ENCODE data around the gene SLC6A5.
"Not testable (repeated sequence)": the region's sequence is repeated elsewhere in the genome, so short reads cannot be mapped to it uniquely, and the experiment has no call there.

The SLC6A5 gene

DNA sequence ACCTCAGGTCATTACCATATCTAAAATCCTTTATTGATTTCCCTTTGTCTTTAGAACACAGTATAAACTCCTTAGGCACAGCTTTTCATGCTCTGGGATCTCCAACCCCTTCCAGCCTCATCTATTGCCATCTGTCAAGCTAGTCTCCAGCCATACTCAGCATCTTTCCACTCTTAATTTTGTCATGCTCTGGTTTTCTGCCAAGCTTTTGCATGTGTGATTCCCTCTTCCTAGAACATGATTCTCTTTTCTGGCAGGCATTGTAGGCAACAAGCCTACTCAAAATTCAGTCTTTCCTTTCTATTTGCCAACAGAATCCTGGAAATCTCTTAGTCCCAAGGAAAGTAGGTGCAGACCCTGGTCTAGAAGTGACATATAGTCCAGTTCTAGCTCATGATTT, 35.5 kb upstream of the SLC6A5 start:
- Histone ChIP-seq H4K20me1 (ENCODE audit: control insufficient read depth, insufficient read depth, low read depth, low read length) (no peaks in the 10 kb centered on the region), H3F3A (ENCODE audit: control insufficient read depth, insufficient read depth) (no peaks in the 10 kb centered on the region), H3K27me3 (ENCODE audit: control insufficient read depth, low read length) (peaks cover 4% of the 10 kb centered on the region; the same call in 1 of the 2 replicates), H3K4me1 (ENCODE audit: control insufficient read depth, low read length) (no peaks in the 10 kb centered on the region), H3K4me3 (ENCODE audit: low read length) (no peak overlapping the region), H3K4me2 (ENCODE audit: low read length) (no peak overlapping the region), H3K36me3 (ENCODE audit: control insufficient read depth, low read length) (no peaks in the 10 kb centered on the region), H3K9me3 (ENCODE audit: control insufficient read depth, insufficient read depth, low read length) (no peaks in the 10 kb centered on the region), H3K27ac (ENCODE audit: low read depth, low read length) (no peak overlapping the region), H3K9me2 (replicated peaks; ENCODE audit: control insufficient read depth, low read length) (no peaks in the 10 kb centered on the region), H3K79me2 (ENCODE audit: control insufficient read depth, low read length) (no peaks in the 10 kb centered on the region)
- TF ChIP-seq, protein P1, sequence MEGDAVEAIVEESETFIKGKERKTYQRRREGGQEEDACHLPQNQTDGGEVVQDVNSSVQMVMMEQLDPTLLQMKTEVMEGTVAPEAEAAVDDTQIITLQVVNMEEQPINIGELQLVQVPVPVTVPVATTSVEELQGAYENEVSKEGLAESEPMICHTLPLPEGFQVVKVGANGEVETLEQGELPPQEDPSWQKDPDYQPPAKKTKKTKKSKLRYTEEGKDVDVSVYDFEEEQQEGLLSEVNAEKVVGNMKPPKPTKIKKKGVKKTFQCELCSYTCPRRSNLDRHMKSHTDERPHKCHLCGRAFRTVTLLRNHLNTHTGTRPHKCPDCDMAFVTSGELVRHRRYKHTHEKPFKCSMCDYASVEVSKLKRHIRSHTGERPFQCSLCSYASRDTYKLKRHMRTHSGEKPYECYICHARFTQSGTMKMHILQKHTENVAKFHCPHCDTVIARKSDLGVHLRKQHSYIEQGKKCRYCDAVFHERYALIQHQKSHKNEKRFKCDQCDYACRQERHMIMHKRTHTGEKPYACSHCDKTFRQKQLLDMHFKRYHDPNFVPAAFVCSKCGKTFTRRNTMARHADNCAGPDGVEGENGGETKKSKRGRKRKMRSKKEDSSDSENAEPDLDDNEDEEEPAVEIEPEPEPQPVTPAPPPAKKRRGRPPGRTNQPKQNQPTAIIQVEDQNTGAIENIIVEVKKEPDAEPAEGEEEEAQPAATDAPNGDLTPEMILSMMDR (IDR thresholded peaks at IDR 0.05; ENCODE audit: low read depth, low read length, poor library complexity, severe bottlenecking) = no peak
- no peak for TF ChIP-seq EZH2phosphoT487 (IDR thresholded peaks at IDR 0.05; ENCODE audit: borderline replicate concordance, low read length)

DNA sequence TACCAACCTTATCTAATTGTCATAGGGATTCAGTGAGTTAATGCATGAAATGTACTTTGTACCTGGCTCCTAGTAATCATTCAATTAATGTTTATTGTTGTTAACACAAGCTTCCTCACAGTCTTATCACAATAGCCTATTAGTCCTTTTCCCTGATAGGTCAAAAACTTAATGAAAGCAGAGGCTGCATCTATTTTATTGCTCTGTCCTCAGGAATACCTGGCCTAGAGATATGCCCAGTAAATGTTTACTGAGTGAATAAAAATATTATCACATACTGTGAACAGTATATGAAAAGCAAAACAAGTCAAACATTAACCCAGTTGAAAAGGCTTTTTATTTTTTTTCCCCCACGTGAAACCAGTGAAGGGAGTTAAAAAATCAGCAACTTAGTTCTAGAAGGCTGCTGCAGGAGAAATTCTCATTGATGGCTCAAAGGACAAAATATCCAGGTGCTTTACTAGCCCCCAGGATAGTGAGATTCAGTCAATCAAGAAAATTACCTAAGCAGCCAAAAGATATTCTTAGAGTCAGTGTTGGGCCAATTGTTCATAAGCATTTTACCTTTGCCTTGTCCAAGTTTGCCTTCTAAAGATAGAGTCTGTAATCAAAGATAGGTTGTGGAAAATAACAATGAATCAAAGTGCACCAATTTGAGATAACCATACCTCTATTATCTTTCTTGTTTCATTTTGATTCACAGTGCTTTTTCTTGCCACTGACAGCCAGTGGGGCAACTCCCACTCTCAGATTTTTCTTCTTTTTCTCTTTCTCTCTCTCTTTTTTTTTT, 34.4 kb upstream of the SLC6A5 start:
- no peaks in the 10 kb centered on the region for H3K9me3 ChIP-seq (ENCODE audit: control insufficient read depth, insufficient read depth, low read length)
- H3F3A ChIP-seq (ENCODE audit: control insufficient read depth, insufficient read depth) = no peaks in the 10 kb centered on the region
- no peaks in the 10 kb centered on the region for H3K4me1 ChIP-seq (ENCODE audit: control insufficient read depth, low read length)
- H3K4me2 ChIP-seq (ENCODE audit: low read length) = no peak overlapping the region
- no peaks in the 10 kb centered on the region for H3K79me2 ChIP-seq (ENCODE audit: control insufficient read depth, low read length)
- no peaks in the 10 kb centered on the region for H4K20me1 ChIP-seq (ENCODE audit: control insufficient read depth, insufficient read depth, low read depth, low read length)
- no peak overlapping the region for H3K27ac ChIP-seq (ENCODE audit: low read depth, low read length)
- TF ChIP-seq EZH2phosphoT487 (IDR thresholded peaks at IDR 0.05; ENCODE audit: borderline replicate concordance, low read length) = no peak
- H3K27me3 ChIP-seq (ENCODE audit: control insufficient read depth, low read length) = peaks cover 4% of the 10 kb centered on the region; the same call in 1 of the 2 replicates
- no peak overlapping the region for H3K4me3 ChIP-seq (ENCODE audit: low read length)
- H3K9me2 ChIP-seq (replicated peaks; ENCODE audit: control insufficient read depth, low read length) = no peaks in the 10 kb centered on the region
- H3K36me3 ChIP-seq (ENCODE audit: control insufficient read depth, low read length) = no peaks in the 10 kb centered on the region

DNA sequence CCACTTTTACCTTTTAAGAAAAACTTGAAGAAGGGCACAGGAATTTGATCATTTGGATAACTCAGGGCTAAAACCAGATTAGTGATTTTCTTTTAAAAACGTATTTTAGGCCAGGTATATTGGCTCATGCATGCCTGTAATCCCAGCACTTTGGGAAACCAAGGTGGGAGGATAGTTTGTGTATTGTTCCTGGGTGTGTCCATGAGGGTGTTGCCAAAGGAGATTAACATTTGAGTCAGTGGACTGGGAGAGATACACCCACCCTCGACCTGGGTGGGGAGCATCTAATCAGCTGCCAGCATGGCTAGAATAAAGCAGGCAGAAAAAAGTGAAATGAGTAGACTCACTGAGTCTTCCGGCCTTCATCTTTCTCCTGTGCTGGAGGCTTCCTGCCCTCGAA, 33.3 kb upstream of the SLC6A5 start:
- not testable (repeated sequence) for H3K4me3 ChIP-seq (ENCODE audit: low read length); H3K9me2 ChIP-seq (replicated peaks; ENCODE audit: control insufficient read depth, low read length); H3K79me2 ChIP-seq (ENCODE audit: control insufficient read depth, low read length); H3K27ac ChIP-seq (ENCODE audit: low read depth, low read length); H3K27me3 ChIP-seq (ENCODE audit: control insufficient read depth, low read length); H3K4me1 ChIP-seq (ENCODE audit: control insufficient read depth, low read length); H4K20me1 ChIP-seq (ENCODE audit: control insufficient read depth, insufficient read depth, low read depth, low read length); H3K9me3 ChIP-seq (ENCODE audit: control insufficient read depth, insufficient read depth, low read length); H3K4me2 ChIP-seq (ENCODE audit: low read length); H3K36me3 ChIP-seq (ENCODE audit: control insufficient read depth, low read length); H3F3A ChIP-seq (ENCODE audit: control insufficient read depth, insufficient read depth)

DNA sequence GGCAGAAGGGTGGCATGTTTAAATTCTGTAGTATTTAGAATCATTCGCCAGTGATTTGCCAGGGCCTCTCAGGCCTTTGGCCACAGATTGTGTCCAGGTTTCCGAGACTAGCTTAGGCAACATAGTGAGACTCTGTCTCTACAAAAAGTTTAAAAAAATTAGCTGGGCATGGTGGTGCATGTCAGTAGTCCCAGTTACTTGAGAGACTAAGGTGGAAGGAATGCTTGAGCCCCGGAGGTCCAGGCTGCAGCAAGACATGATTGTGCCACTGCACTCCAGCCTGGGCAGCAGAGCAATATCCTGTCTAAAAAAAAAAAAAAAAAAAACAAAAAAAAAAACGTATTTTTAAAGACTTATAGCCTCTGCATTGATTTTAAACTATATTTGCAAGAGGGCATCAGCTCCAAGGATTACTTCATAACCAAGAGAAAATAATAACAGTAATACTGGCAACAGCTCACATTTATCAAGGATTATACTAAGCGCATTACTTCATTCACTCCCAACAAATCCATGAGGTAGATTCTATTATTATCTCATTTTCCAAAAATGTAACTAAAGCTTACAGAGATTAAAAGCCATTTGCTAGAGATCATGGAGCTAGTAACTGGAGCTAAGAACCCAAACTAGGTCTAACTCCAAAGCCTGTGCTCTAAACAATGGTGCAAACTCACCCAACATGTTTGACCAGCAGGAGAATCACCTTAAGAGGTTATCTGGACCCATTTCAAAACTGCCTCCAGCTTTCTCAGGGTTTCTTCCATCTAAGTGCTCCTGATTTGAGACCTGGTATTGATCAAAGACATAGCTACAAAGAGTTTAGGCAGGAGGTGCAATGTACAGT, 32.6 kb upstream of the SLC6A5 start:
- Histone ChIP-seq H3F3A (ENCODE audit: control insufficient read depth, insufficient read depth) (no peaks in the 10 kb centered on the region), H3K9me2 (replicated peaks; ENCODE audit: control insufficient read depth, low read length) (no peaks in the 10 kb centered on the region), H3K27me3 (ENCODE audit: control insufficient read depth, low read length) (peaks cover 4% of the 10 kb centered on the region; the same call in 1 of the 2 replicates), H3K27ac (ENCODE audit: low read depth, low read length) (no peak overlapping the region), H4K20me1 (ENCODE audit: control insufficient read depth, insufficient read depth, low read depth, low read length) (no peaks in the 10 kb centered on the region), H3K79me2 (ENCODE audit: control insufficient read depth, low read length) (no peaks in the 10 kb centered on the region), H3K4me3 (ENCODE audit: low read length) (no peak overlapping the region), H3K36me3 (ENCODE audit: control insufficient read depth, low read length) (no peaks in the 10 kb centered on the region), H3K4me1 (ENCODE audit: control insufficient read depth, low read length) (no peaks in the 10 kb centered on the region), H3K9me3 (ENCODE audit: control insufficient read depth, insufficient read depth, low read length) (no peaks in the 10 kb centered on the region), H3K4me2 (ENCODE audit: low read length) (no peak overlapping the region)
- TF ChIP-seq, protein P1 (IDR thresholded peaks at IDR 0.05; ENCODE audit: low read depth, low read length, poor library complexity, severe bottlenecking) = no peak
- no peak for TF ChIP-seq EZH2phosphoT487 (IDR thresholded peaks at IDR 0.05; ENCODE audit: borderline replicate concordance, low read length)

DNA sequence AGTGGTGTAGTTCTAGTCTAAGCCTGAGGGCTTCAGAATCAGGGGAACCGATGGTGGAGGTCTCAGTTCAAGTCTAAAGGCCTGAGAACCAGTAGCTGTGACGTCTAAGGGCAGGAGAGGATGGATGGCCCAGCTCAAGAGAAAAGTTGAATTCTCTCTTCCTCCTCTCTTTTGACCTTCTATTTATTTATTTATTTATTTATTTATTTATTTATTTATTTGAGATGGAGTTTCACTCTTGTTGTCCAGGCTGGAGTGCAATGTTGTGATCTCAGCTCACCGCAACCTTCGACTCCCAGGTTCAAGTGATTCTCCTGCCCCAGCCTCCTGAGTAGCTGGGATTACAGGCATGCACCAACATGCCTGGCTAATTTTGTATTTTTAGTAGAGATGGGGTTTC, 19.7 kb upstream of the SLC6A5 start:
- not testable (repeated sequence) for H3K9me2 ChIP-seq (replicated peaks; ENCODE audit: control insufficient read depth, low read length)

More for the DNA sequence above, 19.7 kb upstream of the SLC6A5 start:
- not testable (repeated sequence) for H3K27ac ChIP-seq (ENCODE audit: low read depth, low read length); H3K4me2 ChIP-seq (ENCODE audit: low read length); H3K9me3 ChIP-seq (ENCODE audit: control insufficient read depth, insufficient read depth, low read length); H3K4me1 ChIP-seq (ENCODE audit: control insufficient read depth, low read length); H3F3A ChIP-seq (ENCODE audit: control insufficient read depth, insufficient read depth); H4K20me1 ChIP-seq (ENCODE audit: control insufficient read depth, insufficient read depth, low read depth, low read length); H3K27me3 ChIP-seq (ENCODE audit: control insufficient read depth, low read length); H3K36me3 ChIP-seq (ENCODE audit: control insufficient read depth, low read length); H3K4me3 ChIP-seq (ENCODE audit: low read length); H3K79me2 ChIP-seq (ENCODE audit: control insufficient read depth, low read length)
